T-helper 9 cell (primary cell): Measurements from ENCODE around the gene DHRS11.
"Not testable (repeated sequence)": the region's sequence is repeated elsewhere in the genome, so short reads cannot be mapped to it uniquely, and the experiment has no call there.

ENCODE experiments used
- DNase-seq: peaks from one replicate; pipeline ENCODE4 v3.0.0-alpha.2; 2020

Gene DHRS11

DNA sequence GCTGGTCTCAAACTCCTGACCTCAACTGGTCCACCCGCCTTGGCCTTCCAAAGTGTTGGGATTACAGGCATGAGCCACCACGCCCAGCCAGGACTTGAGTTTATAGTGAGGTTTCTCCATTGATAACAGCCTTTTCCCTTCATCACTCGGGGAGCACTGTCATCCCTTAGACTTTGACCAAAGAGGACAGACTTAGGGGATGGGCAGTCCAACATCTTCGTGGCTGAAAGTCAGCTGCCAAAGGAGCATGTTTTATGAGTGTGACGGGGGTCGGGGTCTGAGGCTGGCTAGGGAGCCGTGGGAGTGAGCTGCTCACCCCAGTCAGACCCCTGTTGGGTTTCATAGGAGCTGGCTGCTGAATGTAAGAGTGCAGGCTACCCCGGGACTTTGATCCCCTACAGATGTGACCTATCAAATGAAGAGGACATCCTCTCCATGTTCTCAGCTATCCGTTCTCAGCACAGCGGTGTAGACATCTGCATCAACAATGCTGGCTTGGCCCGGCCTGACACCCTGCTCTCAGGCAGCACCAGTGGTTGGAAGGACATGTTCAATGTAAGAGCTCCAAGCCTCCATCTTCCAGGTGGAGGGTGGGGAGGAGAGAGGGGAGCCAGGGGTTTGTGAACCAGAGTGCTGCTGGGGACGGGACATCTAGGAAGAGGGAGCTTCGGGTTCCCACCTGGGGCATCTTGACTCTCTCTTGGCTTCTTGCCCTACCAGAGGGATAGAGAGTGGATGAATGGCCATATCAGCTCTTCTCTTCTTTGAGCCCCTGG lies 3.1 kb downstream of the DHRS11 start:
- no peak for DNase-seq

DNA sequence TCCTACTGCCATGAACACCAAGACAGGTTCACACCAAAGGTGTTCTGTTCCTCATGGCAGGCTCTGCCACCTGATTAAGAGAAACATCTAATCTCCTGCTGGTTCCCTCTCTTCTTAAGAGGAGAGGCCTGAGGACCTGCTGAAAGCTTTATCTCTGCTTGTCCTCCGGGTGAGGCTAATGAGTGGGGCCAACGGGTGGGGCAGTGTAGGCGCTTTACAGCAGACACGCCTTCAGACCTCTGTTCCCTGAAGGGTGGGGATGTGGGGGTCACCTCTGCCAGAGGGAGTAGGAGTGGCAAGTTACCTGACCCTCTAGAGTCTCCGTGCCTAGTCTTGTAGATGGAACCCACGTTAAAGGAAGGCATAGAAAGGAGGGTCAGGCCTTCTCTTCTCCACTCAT lies 5.5 kb downstream of the DHRS11 start:
- no peak for DNase-seq

DNA sequence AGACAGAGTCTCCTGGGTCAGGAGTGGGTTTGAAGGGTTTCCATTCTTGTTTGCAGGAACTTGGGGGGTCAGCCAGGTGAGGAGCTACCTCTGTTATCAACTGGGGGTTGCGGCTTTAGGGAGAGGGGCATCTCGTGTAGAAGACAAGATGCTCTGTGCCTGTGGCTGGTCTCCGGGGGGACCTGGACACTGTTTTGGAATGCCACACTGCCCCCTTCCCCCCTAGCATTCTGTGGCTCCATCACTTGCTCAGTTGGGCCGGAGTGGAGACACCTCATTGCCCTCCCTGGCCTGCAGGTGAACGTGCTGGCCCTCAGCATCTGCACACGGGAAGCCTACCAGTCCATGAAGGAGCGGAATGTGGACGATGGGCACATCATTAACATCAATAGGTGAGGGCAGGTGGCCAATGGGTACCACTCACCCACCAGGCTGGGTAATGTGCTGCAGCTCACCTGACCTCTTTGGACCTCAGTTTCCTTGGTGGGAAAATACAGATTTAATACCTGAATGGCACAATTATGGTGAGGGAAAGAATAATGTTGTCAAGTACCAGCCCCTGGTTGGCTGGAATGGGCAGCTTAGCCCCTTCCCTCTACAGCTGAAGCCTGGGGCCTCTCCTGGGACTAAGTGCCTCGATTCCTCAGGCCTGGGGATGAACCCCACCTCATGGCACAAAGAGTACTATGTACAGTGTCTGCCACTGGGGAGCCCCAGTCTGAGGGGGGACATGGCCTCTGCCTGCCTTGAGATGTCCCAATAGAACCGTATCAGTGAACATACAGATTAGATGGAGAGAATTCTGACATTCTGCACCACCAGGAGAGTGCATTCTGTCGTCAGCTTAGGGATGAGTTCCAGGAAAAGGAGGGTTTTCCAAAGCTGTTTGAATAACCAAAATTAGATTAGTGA lies 6.4 kb downstream of the DHRS11 start:
- no peak for DNase-seq

DNA sequence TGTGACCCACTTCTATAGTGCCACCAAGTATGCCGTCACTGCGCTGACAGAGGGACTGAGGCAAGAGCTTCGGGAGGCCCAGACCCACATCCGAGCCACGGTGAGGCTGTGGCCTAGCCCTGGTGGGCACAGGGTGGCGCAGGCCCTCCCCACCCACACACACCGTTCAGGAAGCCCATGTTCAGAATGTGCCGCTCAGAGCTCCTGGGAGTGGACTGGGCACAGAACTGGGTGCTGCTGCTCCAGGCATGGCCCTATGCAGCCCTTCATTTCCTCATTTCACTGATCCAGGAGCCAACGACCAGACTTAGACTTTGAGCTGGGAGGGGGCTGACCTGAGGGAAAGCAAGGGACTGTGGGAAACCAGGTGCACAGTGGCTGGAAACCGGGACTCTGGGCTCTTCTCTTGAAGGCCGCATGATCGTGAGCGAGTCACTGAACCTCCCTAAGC lies 7.3 kb downstream of the DHRS11 start:
- DNase-seq = no peak

DNA sequence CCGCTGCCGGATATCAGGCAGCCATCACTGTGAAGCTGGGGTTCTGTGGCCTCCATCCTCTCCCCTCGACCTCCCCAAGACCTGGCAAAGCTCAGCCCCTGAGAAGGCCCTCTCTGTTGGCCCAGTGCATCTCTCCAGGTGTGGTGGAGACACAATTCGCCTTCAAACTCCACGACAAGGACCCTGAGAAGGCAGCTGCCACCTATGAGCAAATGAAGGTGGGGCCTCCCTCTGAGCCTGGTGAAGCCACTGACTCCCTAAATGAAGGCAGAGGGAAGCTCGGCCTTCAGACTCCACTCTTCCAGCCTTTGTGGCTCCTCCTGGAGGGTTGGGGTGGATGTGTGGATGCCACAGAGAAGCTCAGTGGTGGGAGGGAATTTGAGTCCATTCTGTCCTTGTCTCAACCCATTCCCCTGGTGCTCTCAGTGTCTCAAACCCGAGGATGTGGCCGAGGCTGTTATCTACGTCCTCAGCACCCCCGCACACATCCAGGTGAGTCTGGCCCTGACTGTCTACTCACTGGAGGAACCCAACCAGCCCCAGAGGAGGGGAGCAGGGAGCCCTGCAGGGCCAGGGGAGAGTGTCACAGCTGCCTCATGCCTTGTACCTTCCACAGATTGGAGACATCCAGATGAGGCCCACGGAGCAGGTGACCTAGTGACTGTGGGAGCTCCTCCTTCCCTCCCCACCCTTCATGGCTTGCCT lies 8.0 kb downstream of the DHRS11 start:
- DNase-seq = no peak

DNA sequence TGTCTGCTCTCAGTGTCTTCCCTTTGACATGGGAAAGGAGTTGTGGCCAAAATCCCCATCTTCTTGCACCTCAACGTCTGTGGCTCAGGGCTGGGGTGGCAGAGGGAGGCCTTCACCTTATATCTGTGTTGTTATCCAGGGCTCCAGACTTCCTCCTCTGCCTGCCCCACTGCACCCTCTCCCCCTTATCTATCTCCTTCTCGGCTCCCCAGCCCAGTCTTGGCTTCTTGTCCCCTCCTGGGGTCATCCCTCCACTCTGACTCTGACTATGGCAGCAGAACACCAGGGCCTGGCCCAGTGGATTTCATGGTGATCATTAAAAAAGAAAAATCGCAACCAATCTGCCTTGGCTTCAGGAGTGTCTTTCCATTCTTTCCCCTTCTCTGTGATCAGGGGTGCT lies 8.8 kb downstream of the DHRS11 start:
- DNase-seq = no peak

DNA sequence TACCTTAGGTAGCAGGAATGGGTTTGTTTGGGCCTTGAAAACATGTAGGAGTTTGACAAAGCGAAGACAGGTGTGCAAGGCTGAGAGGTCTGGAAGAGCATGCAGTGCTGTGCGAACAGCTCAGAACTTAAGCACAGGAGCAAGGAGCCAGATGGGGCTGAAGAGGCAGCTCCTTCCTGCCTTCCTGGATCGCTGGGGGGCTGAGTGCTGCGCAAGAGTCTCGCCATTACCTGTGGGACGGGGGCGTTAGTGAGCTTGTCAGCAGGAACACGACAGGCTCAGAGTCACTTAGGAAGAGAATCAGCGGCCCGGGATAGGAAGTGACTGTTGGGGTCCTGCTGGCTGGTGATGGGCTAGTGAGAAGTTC lies 9.2 kb downstream of the DHRS11 start:
- peak; percentile 9 for DNase-seq

DNA sequence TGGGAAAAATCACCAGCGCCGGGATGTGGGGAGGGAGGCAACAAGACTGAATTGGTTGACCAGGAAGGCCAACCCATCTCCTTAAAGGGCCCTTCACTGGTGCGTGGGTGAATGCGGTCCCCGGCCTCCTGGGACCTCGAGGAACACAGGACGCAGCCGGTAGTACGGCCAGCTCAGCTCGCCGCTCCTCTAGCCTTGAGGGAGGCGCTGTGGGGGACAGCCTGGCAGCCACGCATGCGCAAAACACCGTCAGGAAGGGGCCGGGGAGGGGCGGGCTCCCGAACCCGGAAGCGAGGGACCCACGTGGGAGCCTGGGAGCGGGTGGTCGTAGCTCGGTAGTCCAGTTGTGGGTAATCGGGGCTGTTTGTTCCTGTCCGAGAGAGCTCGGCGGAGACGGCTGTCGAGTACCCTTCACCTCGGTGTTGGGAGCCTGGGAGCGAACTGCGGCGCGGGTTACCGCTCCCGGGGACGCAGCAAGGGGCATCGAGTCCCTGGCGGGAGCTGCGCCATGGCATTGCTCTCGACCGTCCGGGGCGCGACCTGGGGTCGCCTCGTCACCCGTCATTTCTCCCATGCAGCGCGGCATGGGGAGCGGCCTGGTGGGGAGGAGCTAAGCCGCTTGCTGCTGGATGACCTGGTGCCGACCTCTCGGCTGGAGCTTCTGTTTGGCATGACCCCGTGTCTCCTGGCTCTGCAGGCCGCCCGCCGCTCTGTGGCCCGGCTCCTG lies 9.8 kb downstream of the DHRS11 start, which contains the start of gene MRM1:
Gene MRM1, plus strand, starts transcription at position 281 of the 727 bp plus-strand sequence. Its CDS starts 228 bp downstream, at position 509.
- peak; percentile 88 for DNase-seq

DNA sequence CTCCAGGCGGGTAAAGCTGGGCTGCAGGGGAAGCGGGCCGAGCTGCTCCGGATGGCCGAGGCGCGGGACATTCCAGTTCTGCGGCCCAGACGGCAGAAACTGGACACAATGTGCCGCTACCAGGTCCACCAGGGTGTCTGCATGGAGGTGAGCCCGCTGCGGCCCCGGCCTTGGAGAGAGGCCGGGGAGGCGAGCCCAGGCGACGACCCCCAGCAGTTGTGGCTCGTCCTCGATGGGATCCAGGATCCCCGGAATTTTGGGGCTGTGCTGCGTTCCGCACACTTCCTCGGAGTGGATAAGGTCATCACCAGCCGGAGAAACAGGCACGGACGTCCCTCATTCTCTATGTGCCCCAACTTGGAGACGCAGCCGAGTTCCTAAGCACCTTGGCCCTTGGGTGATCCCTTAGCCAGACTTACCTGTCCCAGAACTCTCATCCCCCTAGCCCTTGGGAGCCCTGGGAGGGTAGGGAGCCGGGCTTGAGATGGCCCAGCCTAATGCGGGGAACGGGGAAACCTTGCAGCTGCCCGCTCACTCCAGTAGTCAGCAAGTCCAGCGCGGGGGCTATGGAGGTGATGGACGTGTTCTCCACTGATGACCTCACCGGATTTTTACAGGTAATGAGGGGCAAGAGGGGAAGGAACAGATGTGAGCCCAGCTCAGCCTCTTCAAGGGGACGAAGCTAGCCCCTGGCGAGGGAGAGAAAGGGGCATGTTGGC lies 10.5 kb downstream of the DHRS11 start:
- no peak for DNase-seq

DNA sequence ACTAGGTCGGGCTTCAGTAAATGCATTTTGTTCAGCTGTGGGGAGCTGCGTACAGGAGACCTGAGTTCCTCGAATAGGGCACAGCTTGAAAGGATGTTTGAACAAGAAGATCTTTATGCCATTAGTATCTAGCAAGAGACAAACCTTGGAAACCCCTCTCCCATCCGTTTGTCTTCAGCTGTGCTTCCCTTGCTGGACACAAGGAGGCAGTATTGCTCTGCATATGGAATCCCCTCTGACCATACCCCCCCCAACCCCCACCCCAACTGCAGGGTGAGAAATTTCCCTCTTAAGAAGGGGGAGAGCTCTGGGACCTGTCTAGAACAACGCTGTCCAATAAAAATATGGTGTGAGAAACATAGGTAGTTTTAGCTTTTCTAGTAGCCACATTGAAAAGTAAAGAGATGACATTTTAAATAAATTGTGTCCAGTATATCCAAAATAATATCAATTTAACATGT lies 11.3 kb downstream of the DHRS11 start:
- peak; percentile 59 for DNase-seq

DNA sequence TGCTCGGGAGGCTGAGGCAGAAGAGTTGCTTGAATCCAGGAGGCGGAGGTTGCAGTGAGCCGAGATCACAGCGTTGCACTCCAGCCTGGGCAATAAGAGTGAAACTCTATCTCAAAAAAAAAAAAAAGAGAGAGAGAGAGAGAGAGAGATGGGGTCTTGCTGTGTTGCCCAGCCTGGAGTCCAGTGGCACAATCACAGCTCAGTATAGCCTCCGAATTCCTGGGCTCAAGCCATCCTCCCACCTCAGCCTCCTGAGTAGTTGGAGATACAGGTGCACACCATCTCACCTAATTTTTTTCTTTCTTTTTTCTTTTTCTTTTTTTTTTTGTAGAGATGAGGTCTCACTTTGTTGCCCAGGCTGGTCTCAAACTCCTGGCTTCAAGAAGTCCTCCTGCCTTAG lies 13.3 kb downstream of the DHRS11 start:
- not testable (repeated sequence) for DNase-seq

DNA sequence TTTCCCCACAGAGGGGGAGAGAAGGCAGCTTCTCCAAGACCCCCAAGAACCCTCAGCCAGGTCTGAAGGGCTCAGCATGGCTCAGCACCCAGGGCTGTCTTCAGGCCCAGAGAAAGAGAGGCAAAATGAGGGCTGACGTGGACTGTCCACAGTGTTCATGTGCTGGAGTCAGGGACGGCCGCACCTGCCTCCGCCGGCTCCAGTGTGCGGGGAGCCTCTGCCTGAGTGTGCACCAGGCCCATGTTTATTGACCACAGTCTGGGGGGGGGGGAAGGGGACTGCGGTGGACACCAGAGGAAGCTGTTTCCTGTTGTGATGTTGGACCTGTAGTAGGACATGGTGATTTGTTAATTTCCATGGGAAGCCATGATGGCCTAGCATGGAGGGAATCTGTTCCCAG lies 16.6 kb downstream of the DHRS11 start:
- no peak for DNase-seq

DNA sequence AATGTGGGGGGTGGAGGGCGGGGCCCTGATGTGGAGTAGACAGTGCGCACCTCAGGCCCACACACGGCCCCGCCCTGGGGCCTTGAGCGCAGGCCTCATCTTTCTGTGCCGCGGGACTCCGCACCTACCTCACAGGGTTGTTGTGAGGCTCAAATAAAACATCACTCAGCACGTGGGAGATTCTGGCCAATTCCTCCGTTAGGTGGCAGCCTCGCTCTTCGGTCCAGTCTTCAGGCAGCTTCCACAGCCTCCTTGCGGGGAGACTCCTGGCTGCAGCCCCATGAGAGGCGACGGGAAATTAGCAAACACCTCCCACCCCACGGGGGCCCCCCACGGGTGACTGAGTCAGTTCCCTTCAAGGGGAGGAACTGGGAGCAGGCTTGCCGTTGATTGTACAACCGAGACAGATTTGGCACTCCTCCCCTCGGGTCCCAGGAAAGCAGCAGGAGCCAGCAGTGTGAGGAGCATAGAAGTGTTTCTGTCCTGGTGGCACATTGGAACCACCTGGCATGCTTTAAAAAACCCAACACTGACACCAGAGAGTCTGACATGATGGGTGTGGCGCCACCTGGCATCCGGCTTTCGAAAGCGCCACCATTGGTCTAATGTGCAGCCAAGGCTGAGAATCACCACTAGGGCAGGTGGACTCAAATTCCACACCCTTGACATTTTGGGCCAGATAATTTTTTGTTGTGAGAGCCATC lies 17.3 kb downstream of the DHRS11 start:
- DNase-seq = no peak

DNA sequence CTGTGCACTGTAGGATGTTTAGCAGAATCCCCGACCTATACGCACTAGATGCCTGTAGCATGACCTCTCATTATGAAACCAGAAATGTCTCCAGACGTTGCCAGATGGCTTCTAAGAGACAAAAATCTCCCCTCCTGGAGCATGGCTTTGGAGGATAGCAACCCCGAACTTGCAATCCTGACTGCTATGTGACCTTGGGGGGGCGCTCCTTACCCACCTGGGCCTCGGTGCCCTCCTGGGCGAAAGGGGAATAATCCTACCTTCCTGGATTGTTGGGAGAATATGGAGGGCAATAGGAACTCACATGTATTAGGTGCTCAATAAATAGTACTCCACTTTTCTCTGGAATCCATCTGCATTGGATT lies 17.8 kb downstream of the DHRS11 start:
- no peak for DNase-seq

DNA sequence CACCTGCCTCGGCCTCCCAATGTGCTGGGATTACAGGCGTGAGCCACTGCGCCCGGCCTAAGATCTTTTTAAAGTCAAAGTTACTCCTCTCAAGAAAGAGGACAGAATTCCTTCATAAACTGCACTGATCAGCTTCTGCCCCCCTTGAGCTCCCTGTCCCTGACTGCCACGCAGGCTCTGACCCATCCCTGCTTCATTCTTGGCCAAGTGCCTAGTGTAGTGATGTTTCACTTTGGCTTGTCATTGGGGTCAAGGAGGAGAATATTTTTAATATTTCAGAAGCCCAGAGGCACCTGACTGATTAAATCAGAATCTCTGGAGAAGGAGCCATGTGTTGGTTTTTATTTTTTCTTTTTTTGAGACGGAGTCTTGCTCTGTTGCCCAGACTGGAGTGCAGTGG lies 18.8 kb downstream of the DHRS11 start:
- DNase-seq = no peak

DNA sequence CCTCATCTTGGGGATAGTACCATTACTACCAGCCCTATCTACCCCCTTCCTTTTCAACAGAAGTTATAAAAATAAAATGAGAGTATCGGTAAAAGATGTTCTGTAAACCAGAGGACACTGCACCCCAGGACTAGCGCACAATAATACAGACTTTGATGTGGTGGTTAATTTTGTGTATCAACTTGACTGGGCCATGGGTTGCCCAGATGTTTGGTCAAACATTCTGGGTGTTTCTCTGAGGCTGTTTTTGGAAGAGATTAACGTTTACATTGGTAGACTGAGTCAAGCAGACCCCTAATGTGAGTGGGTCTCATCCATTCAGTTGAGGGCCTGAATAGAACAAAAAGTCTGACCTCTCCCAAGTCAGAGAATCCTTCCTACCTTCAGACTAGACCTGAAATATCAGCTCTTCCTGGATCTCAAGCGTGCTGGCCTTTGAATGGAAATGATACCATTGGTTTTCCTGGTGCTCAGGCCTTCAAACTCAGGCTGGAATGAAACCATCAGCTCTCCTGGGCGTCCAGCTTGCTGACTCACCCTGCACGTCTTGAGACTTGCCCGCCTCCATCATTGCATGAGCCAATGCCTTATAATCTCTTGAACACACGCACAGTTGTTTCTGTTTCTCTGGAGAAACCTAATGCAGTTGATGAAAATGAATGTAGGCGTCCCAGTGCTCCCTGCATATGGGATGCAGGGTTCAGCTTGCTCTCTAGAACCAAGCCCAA lies 19.8 kb downstream of the DHRS11 start:
- DNase-seq = no peak

DNA sequence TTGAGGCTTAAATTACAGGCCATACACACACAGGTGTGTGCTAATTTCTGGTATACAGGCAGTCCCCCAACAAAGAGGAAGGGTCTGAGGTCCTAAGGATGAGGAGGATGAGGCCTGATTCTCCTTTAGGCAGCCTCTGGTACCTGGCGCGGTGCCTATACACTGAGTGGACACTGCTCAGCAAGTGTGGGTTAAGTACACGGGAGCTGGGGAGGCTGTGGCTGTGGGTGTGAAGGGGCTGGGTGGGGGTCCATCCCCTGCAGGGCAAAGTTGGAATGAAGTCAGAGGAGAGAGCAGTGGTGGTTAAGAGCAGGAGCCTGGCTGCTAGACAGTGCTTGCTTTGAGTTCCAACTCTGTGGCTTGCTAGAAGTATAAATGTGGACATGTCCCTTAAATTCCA lies 20.6 kb downstream of the DHRS11 start:
- DNase-seq = no peak

DNA sequence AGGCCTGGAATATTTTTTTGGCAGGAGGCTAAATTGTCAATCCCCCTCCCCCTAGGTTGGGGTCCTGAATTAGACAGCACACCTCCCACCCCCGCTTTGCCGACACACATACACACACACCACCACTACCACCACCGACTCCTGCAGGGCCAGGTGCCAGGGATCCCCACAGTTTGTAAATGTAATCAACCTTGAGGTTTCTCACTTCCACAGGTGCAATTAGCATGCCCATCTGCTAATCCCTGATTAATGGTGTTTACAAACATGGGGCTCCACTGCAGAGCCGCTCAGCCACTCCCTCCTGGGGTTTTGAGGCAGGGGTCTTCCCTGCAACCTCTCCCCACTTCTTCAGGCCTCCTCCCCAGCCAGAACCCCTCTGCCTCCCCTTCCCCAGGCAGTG lies 21.5 kb downstream of the DHRS11 start:
- no peak for DNase-seq

DNA sequence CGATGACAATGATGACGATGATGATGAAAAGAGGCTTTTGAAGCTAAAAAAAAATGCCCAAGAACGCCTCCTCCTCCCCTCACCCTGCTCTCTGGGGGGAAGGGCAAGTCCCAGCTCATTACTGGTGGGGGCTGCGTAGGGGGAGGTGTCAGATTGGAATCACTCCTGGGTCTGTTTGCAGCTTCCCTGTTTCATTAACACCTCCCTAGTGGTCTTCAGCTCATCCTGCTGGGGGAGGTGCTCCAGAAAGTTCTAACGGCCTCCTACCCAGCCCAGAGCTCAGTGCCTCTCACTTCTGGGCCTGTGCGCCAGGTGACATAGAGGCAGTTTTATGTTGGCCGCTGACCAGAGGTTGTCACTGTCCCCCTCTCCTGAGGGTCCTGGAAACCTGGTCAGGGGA lies 22.4 kb downstream of the DHRS11 start:
- no peak for DNase-seq

DNA sequence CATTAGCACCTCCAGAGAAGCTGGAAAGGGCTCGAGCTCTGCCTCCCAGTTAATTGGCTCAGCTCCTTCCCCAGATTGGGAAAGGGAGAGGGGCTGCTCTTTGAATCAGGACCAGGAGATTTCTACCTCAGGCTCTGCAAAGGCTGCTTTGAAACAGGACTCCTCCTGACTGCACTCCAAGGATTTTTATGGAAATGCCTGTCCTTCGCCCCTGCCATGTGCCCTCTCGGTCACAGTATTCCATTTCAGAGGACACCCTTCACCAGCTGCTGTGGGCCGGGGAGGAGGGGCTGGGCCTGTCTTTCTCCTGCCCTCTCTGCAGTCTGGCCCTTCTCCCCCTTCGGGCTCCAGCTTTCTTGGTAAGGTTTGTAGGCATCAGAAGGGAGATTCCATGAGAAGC lies 23.3 kb downstream of the DHRS11 start:
- DNase-seq = no peak
